Naive B cell (primary cell): ENCODE results near the gene UBE3D. TPM values are rescaled to one million over a fixed set of nuclear protein-coding genes. Genes with fewer than 3 reads are reported as not detected.
"Not testable (repeated sequence)": the region's sequence is repeated elsewhere in the genome, so short reads cannot be mapped to it uniquely, and the experiment has no call there.

Experiments used
- ATAC-seq, 2 donors: fragments of 150-1000 bp; cut with Tn5 transposase; 2 replicates each; pipeline ENCODE4 v1.10.0; 2021; ENCODE audit warnings: low read depth in 2 of 2, mild to moderate bottlenecking in 2 of 2, moderate library complexity in 2 of 2
- DNase-seq: peaks from one replicate; pipeline ENCODE4 v3.0.0; 2022
- H3K27ac Mint-ChIP-seq, 6 donors: one replicate each; pipeline ENCODE4 v1.8.0; 2020 to 2022; ENCODE audit warnings: mild to moderate bottlenecking in 6 of 6, mixed read lengths in 6 of 6, moderate library complexity in 5 of 6, inconsistent platforms in 2 of 6
- H3K27me3 Mint-ChIP-seq, 3 donors: one replicate each; pipeline ENCODE4 v1.8.0; 2021 to 2022; ENCODE audit warnings: mixed read lengths in 3 of 3, mild to moderate bottlenecking in 1 of 3
- H3K36me3 Mint-ChIP-seq, 2 donors: one replicate each; pipeline ENCODE4 v1.8.0; 2020 to 2022; ENCODE audit warnings: mixed read lengths in 2 of 2, inconsistent platforms in 1 of 2, mild to moderate bottlenecking in 1 of 2
- H3K4me1 Mint-ChIP-seq, 3 donors: one replicate each; pipeline ENCODE4 v1.8.0; 2020 to 2022; ENCODE audit warnings: mixed read lengths in 3 of 3, inconsistent platforms in 1 of 3, mild to moderate bottlenecking in 1 of 3, moderate library complexity in 1 of 3
- H3K4me3 Mint-ChIP-seq, 8 donors: one replicate each; pipeline ENCODE4 v1.8.0; 2020 to 2022; ENCODE audit warnings: mild to moderate bottlenecking in 8 of 8, mixed read lengths in 8 of 8, moderate library complexity in 8 of 8, inconsistent platforms in 2 of 8
- H3K9me3 Mint-ChIP-seq, 7 donors: one replicate each; pipeline ENCODE4 v1.8.0; 2020 to 2022; ENCODE audit warnings: mixed read lengths in 7 of 7, mild to moderate bottlenecking in 5 of 7, inconsistent platforms in 2 of 7, moderate library complexity in 1 of 7
- polyA plus RNA-seq, 6 donors: library from polyadenylated mRNA; unstranded; fragments of 300-500 nt; fragmentation: Illumina TruSeq; gene quantifications; one replicate each; pipeline ENCODE4 v1.2.3, GENCODE V29; 2021; ENCODE audit warnings: low read depth in 6 of 6

The UBE3D gene
- polyA plus RNA-seq, 6 donors from 2014 or later, result 1.4 to 4.6 (median 3.6) TPM

DNA sequence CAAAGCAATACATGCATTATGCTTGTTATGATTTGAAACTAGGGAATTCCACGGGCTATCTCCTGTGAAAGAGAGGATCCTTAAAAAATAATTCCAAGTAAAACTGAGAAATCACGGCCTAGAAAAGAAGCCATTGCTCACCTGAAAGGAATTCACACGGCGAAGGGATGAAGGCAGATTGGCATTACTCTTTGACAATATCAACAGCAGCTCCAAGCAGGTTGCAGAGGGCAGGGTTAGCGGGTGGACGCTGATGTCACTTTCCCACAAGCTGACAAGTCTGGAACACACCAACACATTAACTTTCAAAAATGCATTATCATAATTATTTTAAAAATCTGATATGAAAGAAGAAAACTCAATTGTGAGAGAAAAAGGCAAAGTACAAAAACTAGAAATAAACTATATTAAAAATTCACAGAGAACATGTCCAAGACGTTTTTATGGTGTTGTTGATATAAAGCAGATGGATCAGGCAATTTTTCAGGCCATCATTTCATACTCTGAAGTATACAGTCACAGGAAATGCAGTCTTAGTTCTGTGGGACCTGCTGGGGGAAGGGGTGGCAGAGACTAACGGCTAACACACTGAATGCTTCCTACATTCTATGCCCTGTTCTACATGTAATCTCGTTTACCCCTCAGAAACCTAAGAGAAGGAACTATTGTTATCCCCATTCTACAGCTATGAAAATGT lies 108.3 kb downstream of the UBE3D start:
- DNase-seq (no peak), ATAC-seq (no peak)
- no peak overlapping the region for H3K4me3 Mint-ChIP-seq
- H3K9me3 Mint-ChIP-seq, result no peaks in the 10 kb centered on the region
- peaks cover 11 to 12% (median 12%) of the 10 kb centered on the region in 3 donors for H3K4me1 Mint-ChIP-seq
- peaks cover 9 to 21% of the 10 kb centered on the region in 2 donors for H3K36me3 Mint-ChIP-seq
- no peaks in the 10 kb centered on the region for H3K27me3 Mint-ChIP-seq
- H3K27ac Mint-ChIP-seq, result no peak overlapping the region

DNA sequence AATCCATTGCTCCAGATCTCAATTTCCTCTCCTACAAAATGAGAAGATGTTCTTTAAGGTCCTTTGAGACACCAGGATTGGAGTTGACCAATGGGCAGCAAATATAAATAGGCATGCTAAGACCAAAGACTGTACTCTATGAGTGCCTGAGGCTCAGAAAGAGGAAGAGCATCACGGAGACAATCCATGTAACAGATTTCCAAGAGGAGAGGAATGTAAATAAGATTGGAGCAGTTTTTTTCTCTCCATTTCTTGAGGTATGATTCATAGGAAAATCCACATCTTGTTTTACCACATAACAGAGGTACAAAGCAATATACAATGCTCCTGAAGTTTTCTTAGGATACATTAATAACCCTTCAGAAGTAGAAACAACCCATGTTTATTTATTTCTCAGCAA lies 109.8 kb downstream of the UBE3D start:
- DNase-seq, result no peak
- H3K36me3 Mint-ChIP-seq, result peaks cover 11 to 21% of the 10 kb centered on the region in 2 donors
- H3K4me3 Mint-ChIP-seq, result no peak overlapping the region
- peak overlapping the region in 1 of 6 donors; percentile 48 for H3K27ac Mint-ChIP-seq
- no peaks in the 10 kb centered on the region for H3K27me3 Mint-ChIP-seq
- peaks cover 11 to 12% (median 12%) of the 10 kb centered on the region in 3 donors for H3K4me1 Mint-ChIP-seq
- H3K9me3 Mint-ChIP-seq, result no peaks in the 10 kb centered on the region
- no peak for ATAC-seq

- DNase-seq, result no peak
- Mint-ChIP-seq H3K27me3 (no peaks in the 10 kb centered on the region), H3K36me3 (peaks cover 18 to 21% of the 10 kb centered on the region in 2 donors), H3K9me3 (peaks cover 0 to 3% (median 0%) of the 10 kb centered on the region in 7 donors), H3K27ac (peak overlapping the region in 4 of 6 donors; percentile 5 to 50 (median 34)), H3K4me3 (no peak overlapping the region), H3K4me1 (peaks cover 11 to 12% (median 12%) of the 10 kb centered on the region in 3 donors)
- ATAC-seq, result peak; percentile 37 to 48
These were observed 110.6 kb downstream of the UBE3D start for GRCh38 chr6:82954937-82955577.

DNA sequence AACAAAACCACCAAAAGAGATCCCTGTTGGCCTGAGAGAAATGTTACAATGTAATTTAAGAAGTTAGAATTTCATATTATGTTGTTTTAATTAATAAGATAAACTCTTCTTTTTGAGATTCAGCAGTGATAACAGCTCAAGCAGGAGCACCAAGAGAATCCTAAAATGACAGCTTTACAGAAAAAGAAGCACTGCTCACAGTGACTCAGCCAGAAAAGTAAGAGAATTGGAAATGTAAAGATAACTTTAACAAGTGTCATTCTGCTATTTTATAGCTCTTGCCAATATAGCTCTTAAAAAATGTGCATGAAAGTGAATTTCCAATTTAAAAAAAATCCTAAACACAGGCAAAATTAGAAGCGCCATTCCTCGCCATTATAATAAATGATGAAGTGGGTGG lies 111.3 kb downstream of the UBE3D start:
- Mint-ChIP-seq H3K27ac (peak overlapping the region in 1 of 6 donors; percentile 5), H3K4me3 (no peak overlapping the region), H3K27me3 (no peaks in the 10 kb centered on the region), H3K9me3 (peaks cover 0 to 7% (median 2%) of the 10 kb centered on the region in 7 donors), H3K36me3 (peaks cover 20 to 26% of the 10 kb centered on the region in 2 donors), H3K4me1 (peaks cover 11 to 12% (median 12%) of the 10 kb centered on the region in 3 donors)
- DNase-seq (no peak), ATAC-seq (no peak)

GRCh38 chr6:82953871-82954270 lies 111.8 kb downstream of the UBE3D start:
- peak overlapping the region in 2 of 6 donors; percentile 2 to 39 for H3K27ac Mint-ChIP-seq
- no peak for DNase-seq
- ATAC-seq, result no peak
- H3K9me3 Mint-ChIP-seq, result peaks cover 0 to 11% (median 2%) of the 10 kb centered on the region in 7 donors
- no peaks in the 10 kb centered on the region for H3K27me3 Mint-ChIP-seq
- peak overlapping the region in 1 of 8 donors; percentile 3 for H3K4me3 Mint-ChIP-seq
- H3K4me1 Mint-ChIP-seq, result peaks cover 11 to 12% (median 12%) of the 10 kb centered on the region in 3 donors
- peaks cover 20 to 29% of the 10 kb centered on the region in 2 donors for H3K36me3 Mint-ChIP-seq

- no peak for ATAC-seq
- H3K27me3 Mint-ChIP-seq, result no peaks in the 10 kb centered on the region
- no peak for DNase-seq
- H3K9me3 Mint-ChIP-seq, result peaks cover 0 to 25% (median 3%) of the 10 kb centered on the region in 7 donors
- no peak overlapping the region for H3K27ac Mint-ChIP-seq
- H3K4me1 Mint-ChIP-seq, result peaks cover 11 to 13% (median 12%) of the 10 kb centered on the region in 3 donors
- H3K36me3 Mint-ChIP-seq, result peaks cover 34 to 41% of the 10 kb centered on the region in 2 donors
- no peak overlapping the region for H3K4me3 Mint-ChIP-seq
These were observed 113.7 kb downstream of the UBE3D start for GRCh38 chr6:82951935-82952334.

DNA sequence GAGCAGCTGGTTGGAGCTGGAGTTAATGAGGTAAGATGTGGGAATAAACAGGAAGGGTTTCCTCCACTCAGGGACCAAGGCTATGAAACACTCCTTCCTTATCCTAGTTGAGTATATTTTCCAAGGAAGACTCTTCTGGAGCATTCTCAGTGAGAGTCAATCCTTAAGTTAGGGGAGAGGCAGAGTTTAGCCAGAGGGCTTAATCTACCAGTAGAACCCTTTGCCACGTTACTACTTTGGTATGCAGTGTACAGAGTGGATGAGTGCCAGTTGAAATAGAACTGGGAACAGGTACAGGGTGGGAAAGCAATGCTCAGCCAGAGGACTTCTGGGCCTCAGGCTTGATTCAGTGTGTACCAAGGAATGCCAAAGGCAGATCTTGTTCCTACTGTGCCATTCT lies 114.3 kb downstream of the UBE3D start:
- Mint-ChIP-seq H3K4me3 (no peak overlapping the region), H3K36me3 (peaks cover 36 to 41% of the 10 kb centered on the region in 2 donors), H3K27me3 (no peaks in the 10 kb centered on the region), H3K9me3 (peaks cover 0 to 25% (median 3%) of the 10 kb centered on the region in 7 donors), H3K27ac (no peak overlapping the region), H3K4me1 (peaks cover 11 to 17% (median 12%) of the 10 kb centered on the region in 3 donors)
- ATAC-seq, result no peak
- no peak for DNase-seq

DNA sequence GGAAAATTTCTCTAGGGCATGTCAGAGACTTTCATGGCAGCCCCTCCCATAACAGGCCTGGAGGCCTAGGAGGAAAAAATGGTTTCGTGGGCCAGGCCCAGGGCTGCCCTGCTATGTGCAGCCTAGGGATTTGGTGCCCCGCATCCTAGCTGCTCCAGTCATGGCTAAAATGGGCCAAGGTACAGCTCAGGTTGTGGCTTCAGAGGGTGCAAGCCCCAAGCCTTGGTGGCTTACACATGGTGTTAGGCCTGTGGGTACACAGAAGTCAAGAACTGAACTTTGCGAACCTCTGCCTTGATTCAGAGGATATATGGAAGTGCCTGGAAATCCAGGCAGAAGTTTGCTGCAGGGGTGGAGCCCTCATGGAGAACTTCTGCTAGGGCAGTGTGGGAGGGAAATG lies 134.7 kb downstream of the UBE3D start:
- not testable (repeated sequence) for H3K4me3 Mint-ChIP-seq, ATAC-seq, H3K27me3 Mint-ChIP-seq, H3K4me1 Mint-ChIP-seq, DNase-seq
- Mint-ChIP-seq H3K36me3 (peaks cover 49 to 61% of the 10 kb centered on the region in 2 donors), H3K27ac (peak overlapping the region in 1 of 6 donors; percentile 8), H3K9me3 (peaks cover 23 to 57% (median 38%) of the 10 kb centered on the region in 7 donors)

DNA sequence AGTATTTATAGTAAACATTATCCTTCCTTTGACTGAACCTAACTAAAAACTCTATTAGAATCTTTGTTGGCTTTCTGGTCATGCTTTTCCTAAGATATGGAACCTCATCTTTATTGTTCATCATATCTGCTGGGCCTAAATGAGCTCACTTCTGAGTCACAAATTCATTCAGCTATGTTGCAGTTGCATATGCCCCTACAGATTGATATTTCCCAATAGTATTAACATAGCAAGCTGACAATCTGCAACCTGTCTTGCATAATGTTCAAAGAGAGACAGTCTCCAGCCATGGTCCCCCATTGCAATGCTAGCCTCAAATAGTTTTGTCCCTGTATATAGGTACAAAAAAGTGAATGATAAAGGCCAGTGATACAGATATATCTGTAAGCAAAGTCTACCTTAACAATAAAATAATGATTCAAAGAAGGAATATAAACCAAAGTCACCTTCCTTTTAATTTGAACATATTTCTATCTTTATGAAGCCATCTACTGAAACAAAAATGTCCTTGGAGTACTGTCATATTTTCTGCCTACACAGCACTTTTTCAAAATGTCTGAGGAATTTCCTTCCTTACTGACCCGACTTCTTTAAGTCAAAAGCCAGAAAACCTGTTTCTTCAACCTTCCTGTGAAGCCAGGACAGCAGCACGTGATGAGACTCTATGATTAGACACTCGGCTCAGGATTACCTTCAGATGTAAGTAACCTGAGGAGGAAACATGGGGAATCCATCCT lies 140.7 kb downstream of the UBE3D start:
- DNase-seq, result no peak
- Mint-ChIP-seq H3K27ac (no peak overlapping the region), H3K9me3 (peaks cover 0 to 16% (median 6%) of the 10 kb centered on the region in 7 donors), H3K27me3 (no peaks in the 10 kb centered on the region), H3K36me3 (peaks cover 7 to 9% of the 10 kb centered on the region in 2 donors), H3K4me3 (no peak overlapping the region), H3K4me1 (no peaks in the 10 kb centered on the region)
- no peak for ATAC-seq

DNA sequence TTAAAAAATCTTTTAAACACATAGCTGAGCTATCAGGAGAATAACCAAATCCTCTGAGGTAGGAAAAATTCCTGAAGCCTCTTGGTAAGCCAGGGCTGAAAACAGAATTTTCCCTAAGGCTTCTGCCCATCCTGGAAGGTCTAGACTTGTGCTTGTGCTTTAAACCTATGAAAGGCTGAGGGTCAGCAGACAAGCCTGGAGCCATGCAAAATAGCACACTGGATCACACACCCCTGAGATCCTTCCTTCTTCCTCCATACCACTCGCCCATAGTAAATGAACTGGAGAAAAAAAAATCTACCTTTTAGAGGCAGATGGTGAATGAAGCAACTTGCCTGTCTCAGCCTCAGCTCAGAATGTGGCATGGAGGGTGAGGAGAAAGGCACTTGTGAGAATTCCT lies 144.4 kb downstream of the UBE3D start:
- Mint-ChIP-seq H3K36me3 (peaks cover 12 to 16% of the 10 kb centered on the region in 2 donors), H3K4me3 (no peak overlapping the region), H3K27ac (no peak overlapping the region), H3K4me1 (no peaks in the 10 kb centered on the region), H3K27me3 (no peaks in the 10 kb centered on the region), H3K9me3 (peaks cover 5 to 20% (median 9%) of the 10 kb centered on the region in 7 donors)
- no peak for DNase-seq
- no peak for ATAC-seq

- DNase-seq (no peak), ATAC-seq (no peak)
- H3K4me1 Mint-ChIP-seq, result no peaks in the 10 kb centered on the region
- no peak overlapping the region for H3K27ac Mint-ChIP-seq
- no peaks in the 10 kb centered on the region for H3K27me3 Mint-ChIP-seq
- H3K9me3 Mint-ChIP-seq, result peaks cover 5 to 14% (median 9%) of the 10 kb centered on the region in 7 donors
- peaks cover 16 to 28% of the 10 kb centered on the region in 2 donors for H3K36me3 Mint-ChIP-seq
- no peak overlapping the region for H3K4me3 Mint-ChIP-seq
These were observed 148.1 kb downstream of the UBE3D start for GRCh38 chr6:82917346-82918064.

DNA sequence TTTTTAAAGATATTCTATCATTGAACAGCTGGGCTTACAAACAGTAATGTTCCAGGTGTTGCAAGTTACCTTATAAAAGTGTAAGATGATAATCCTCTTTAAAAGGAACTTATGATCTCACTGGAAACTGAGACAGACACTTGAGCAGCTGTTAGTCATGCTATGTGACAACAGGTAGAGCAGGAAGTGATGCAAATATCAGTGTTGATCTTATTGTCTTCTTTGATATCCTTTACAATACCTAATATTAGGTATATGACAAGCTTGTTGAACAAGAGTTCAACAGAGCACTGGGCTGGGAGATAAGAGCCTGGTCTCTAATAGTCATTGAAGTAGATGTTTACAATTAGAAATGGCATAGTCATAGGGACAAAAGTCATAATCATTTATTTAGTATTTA lies 150.0 kb downstream of the UBE3D start:
- ATAC-seq, result no peak
- Mint-ChIP-seq H3K4me1 (no peaks in the 10 kb centered on the region), H3K4me3 (no peak overlapping the region), H3K27me3 (no peaks in the 10 kb centered on the region), H3K36me3 (peaks cover 20 to 28% of the 10 kb centered on the region in 2 donors), H3K9me3 (peaks cover 5 to 14% (median 8%) of the 10 kb centered on the region in 7 donors), H3K27ac (no peak overlapping the region)
- no peak for DNase-seq

- DNase-seq (no peak), ATAC-seq (no peak)
- no peaks in the 10 kb centered on the region for H3K4me1 Mint-ChIP-seq
- peaks cover 5 to 14% (median 8%) of the 10 kb centered on the region in 7 donors for H3K9me3 Mint-ChIP-seq
- H3K4me3 Mint-ChIP-seq, result no peak overlapping the region
- peaks cover 17 to 28% of the 10 kb centered on the region in 2 donors for H3K36me3 Mint-ChIP-seq
- no peaks in the 10 kb centered on the region for H3K27me3 Mint-ChIP-seq
- H3K27ac Mint-ChIP-seq, result no peak overlapping the region
These were observed 151.1 kb downstream of the UBE3D start for GRCh38 chr6:82914511-82914910.
